Testis (tissue), 2 donors: ENCODE results near the gene HMG20A.

Experiments
- CTCF ChIP-seq, 3 experiments: fragments of 450-650 bp in 2 of 3; fragments of 200-600 bp in 1 of 3; sonication (generic) in 1 of 3; IDR thresholded peaks; one replicate each; pipeline ENCODE4 v1.5.1; 2016 to 2019; ENCODE audit warnings: antibody characterized with exemption in 3 of 3, mild to moderate bottlenecking in 2 of 3, moderate library complexity in 1 of 3
- POLR2A ChIP-seq: fragments of 450-650 bp; IDR thresholded peaks from one replicate; pipeline ENCODE4 v1.6.1; 2017; ENCODE audit warnings: antibody characterized with exemption, mild to moderate bottlenecking, moderate library complexity

GRCh38 chr15:77411619-77411976 is 9.1 kb upstream of the HMG20A start:
- TF ChIP-seq CTCF (IDR thresholded peaks at IDR 0.05) (no peak), POLR2A (no peak)
